ENCODE results near the gene CHKB. TPM values are rescaled to one million over a fixed set of nuclear protein-coding genes. Genes with fewer than 3 reads are reported as not detected.

Gene CHKB
- total RNA-seq, 4 donors from 2014 or later, result 20.7 to 43.5 (median 33.0) TPM

- Histone ChIP-seq H3K9me3 (no peaks in the 10 kb centered on the region), H3K27ac (replicated peaks in 1 of 4) (no peak overlapping the region), H3K27me3 (peaks cover 0 to 20% (median 4%) of the 10 kb centered on the region in 4 donors), H3K36me3 (peaks cover 0 to 17% (median 15%) of the 10 kb centered on the region in 4 donors), H3K4me3 (no peak overlapping the region), H3K4me1 (peaks cover 37 to 57% (median 45%) of the 10 kb centered on the region in 4 donors)
- TF ChIP-seq CTCF (IDR thresholded peaks at IDR 0.05) (no peak), POLR2A (IDR thresholded peaks at IDR 0.05; ENCODE audit: low read depth) (no peak), POLR2AphosphoS5 (IDR thresholded peaks at IDR 0.05) (no peak), EP300 (IDR thresholded peaks at IDR 0.05) (no peak)
- intact Hi-C loops (cut with DNase I), result loop anchor here (5.0 kb wide), 1 partner anchor 72 kb away; no protein-coding TSS in a partner anchor
- WGBS, result 75% methylated on average over 12 of the region's 14 CpGs
- DNase-seq (ENCODE audit: extremely low spot score), result no peak
Measured at GRCh38 chr22:50625131-50625567, 42.5 kb upstream of the CHKB start.

GRCh38 chr22:50624347-50625130, 41.9 kb upstream of the CHKB start:
- DNase-seq (ENCODE audit: extremely low spot score), result no peak
- H3K27me3 ChIP-seq, result peaks cover 0 to 26% (median 4%) of the 10 kb centered on the region in 4 donors
- H3K9me3 ChIP-seq, result no peaks in the 10 kb centered on the region
- H3K4me3 ChIP-seq, result no peak overlapping the region
- no peak for TF ChIP-seq CTCF (IDR thresholded peaks at IDR 0.05)
- TF ChIP-seq POLR2AphosphoS5 (IDR thresholded peaks at IDR 0.05), result no peak
- TF ChIP-seq EP300 (IDR thresholded peaks at IDR 0.05), result no peak
- no peak for TF ChIP-seq POLR2A (IDR thresholded peaks at IDR 0.05; ENCODE audit: low read depth)
- H3K4me1 ChIP-seq, result peaks cover 42 to 63% (median 50%) of the 10 kb centered on the region in 4 donors
- intact Hi-C loops (cut with DNase I), result loop anchor here (5.0 kb wide), 3 partner anchors 42 to 82 kb away; partner anchors contain the start of gene CHKB
- H3K36me3 ChIP-seq, result peaks cover 0 to 17% (median 15%) of the 10 kb centered on the region in 4 donors
- H3K27ac ChIP-seq (replicated peaks in 1 of 4), result no peak overlapping the region
- 78% methylated on average over 16 of the region's 16 CpGs for WGBS

- no peak for DNase-seq (ENCODE audit: extremely low spot score)
- peaks cover 0 to 42% (median 4%) of the 10 kb centered on the region in 4 donors for H3K27me3 ChIP-seq
- whole genome bisulfite sequencing, result 72% methylated on average over 12 of the region's 16 CpGs
- peaks cover 0 to 17% (median 15%) of the 10 kb centered on the region in 4 donors for H3K36me3 ChIP-seq
- no peaks in the 10 kb centered on the region for H3K9me3 ChIP-seq
- H3K4me3 ChIP-seq, result no peak overlapping the region
- no peak for TF ChIP-seq CTCF (IDR thresholded peaks at IDR 0.05)
- no peak for TF ChIP-seq POLR2AphosphoS5 (IDR thresholded peaks at IDR 0.05)
- no peak for TF ChIP-seq POLR2A (IDR thresholded peaks at IDR 0.05; ENCODE audit: low read depth)
- no peak for TF ChIP-seq EP300 (IDR thresholded peaks at IDR 0.05)
- peak overlapping the region in 1 of 4 donors; percentile 34 for H3K27ac ChIP-seq (replicated peaks in 1 of 4)
- intact Hi-C loops (cut with DNase I), result loop anchor here (5.0 kb wide), 2 partner anchors 41 to 81 kb away; partner anchors contain the start of gene CHKB
- H3K4me1 ChIP-seq, result peaks cover 35 to 54% (median 42%) of the 10 kb centered on the region in 4 donors
Measured at GRCh38 chr22:50622723-50623327, 40.2 kb upstream of the CHKB start.

GRCh38 chr22:50621948-50622722, 39.5 kb upstream of the CHKB start:
- peaks cover 31 to 47% (median 37%) of the 10 kb centered on the region in 4 donors for H3K4me1 ChIP-seq
- WGBS, result 31% methylated on average over 17 of the region's 18 CpGs
- no peak for DNase-seq (ENCODE audit: extremely low spot score)
- no peak for TF ChIP-seq POLR2A (IDR thresholded peaks at IDR 0.05; ENCODE audit: low read depth)
- no peak for TF ChIP-seq EP300 (IDR thresholded peaks at IDR 0.05)
- TF ChIP-seq CTCF (IDR thresholded peaks at IDR 0.05), result no peak
- TF ChIP-seq POLR2AphosphoS5 (IDR thresholded peaks at IDR 0.05), result no peak
- H3K4me3 ChIP-seq, result peak overlapping the region in 1 of 4 donors; percentile 50
- H3K9me3 ChIP-seq, result no peaks in the 10 kb centered on the region
- intact Hi-C loops (cut with DNase I), result loop anchor here (5.0 kb wide), 2 partner anchors 40 to 80 kb away; partner anchors contain the start of gene CHKB
- peak overlapping the region in 3 of 4 donors; percentile 2 to 34 (median 19) for H3K27ac ChIP-seq (replicated peaks in 1 of 4)
- H3K27me3 ChIP-seq, result peaks cover 0 to 44% (median 4%) of the 10 kb centered on the region in 4 donors
- H3K36me3 ChIP-seq, result peaks cover 0 to 17% (median 15%) of the 10 kb centered on the region in 4 donors

Measured in esophagus muscularis mucosa (tissue), 4 donors.